Endothelial cell of umbilical vein (primary cell): ENCODE data around the gene PFKFB3. TPM values are rescaled to one million over a fixed set of nuclear protein-coding genes. Genes with fewer than 3 reads are reported as not detected.

Experiments
- BruUV-seq: library from RNA; stranded (reverse); fragments of 400-500 nt; replicated peaks from 2 replicates; lab custom pipeline; 2021; lab: Mats Ljungman, UMichigan
- CTCF ChIA-PET: fragments of 300-600, 350-600 bp; sonication (Branson Sonifier 250); formaldehyde crosslinking; loops from one replicate; lab custom pipeline; 2021; ENCODE audit warnings: antibody characterized with exemption, inconsistent platforms; lab: Charles Lee
- POLR2A ChIA-PET: fragments of 300-600, 350-600 bp; sonication (Branson Sonifier 250); formaldehyde crosslinking; loops from one replicate; lab custom pipeline; 2021; ENCODE audit warnings: antibody characterized with exemption, inconsistent platforms; lab: Charles Lee
- DNase-seq: peaks from one replicate; pipeline ENCODE4 v3.0.0-alpha.2; 2011; ENCODE audit warnings: low read depth, low spot score
- FAIRE-seq: peaks from 2 replicates; lab custom pipeline; 2011; peaks lifted over from hg19 to GRCh38; lab: Jason Lieb, UNC
- H2AFZ ChIP-seq: 2 replicates; pipeline ENCODE4 v1.6.0; 2012; ENCODE audit warnings: low read depth, low read length, control low read depth, inconsistent platforms
- H3K27ac ChIP-seq: 2 replicates; pipeline ENCODE4 v1.5.1; 2011; ENCODE audit warnings: low read depth, mild to moderate bottlenecking, control low read depth, low read length, moderate library complexity; ENCODE audit not compliant: insufficient read depth
- H3K27me3 ChIP-seq, 2 experiments: 2 replicates each; pipeline versions ENCODE4 v1.6.0 to v1.6.1; 2011; ENCODE audit warnings: low read length in 2 of 2, mixed read lengths in 1 of 2; ENCODE audit not compliant: control insufficient read depth in 2 of 2, insufficient read depth in 2 of 2
- H3K36me3 ChIP-seq, 2 experiments: 2 replicates in 1 of 2; 3 replicates in 1 of 2; pipeline ENCODE4 v1.5.1; 2011; ENCODE audit warnings: low read length in 2 of 2, mild to moderate bottlenecking in 1 of 2, moderate library complexity in 1 of 2; ENCODE audit not compliant: control insufficient read depth in 2 of 2, insufficient read depth in 2 of 2; ENCODE audit errors: extremely low read depth in 1 of 2
- H3K4me1 ChIP-seq: 3 replicates; pipeline ENCODE4 v1.5.1; 2011; ENCODE audit warnings: mild to moderate bottlenecking, low read length; ENCODE audit not compliant: control insufficient read depth, insufficient read depth; ENCODE audit errors: extremely low read depth
- H3K4me2 ChIP-seq: 2 replicates; pipeline ENCODE4 v1.6.1; 2011; ENCODE audit warnings: low read length, control low read depth, mixed read lengths; ENCODE audit not compliant: insufficient read depth
- H3K4me3 ChIP-seq, 3 experiments: fragments of 200-600 bp in 1 of 3; sonication (generic), shearing (Covaris generic) in 1 of 3; replicated peaks in 1 of 3; 2 replicates each; pipeline ENCODE4 v1.5.1; 2011 to 2016; ENCODE audit warnings: control low read depth in 3 of 3, low read length in 3 of 3, mild to moderate bottlenecking in 2 of 3, inconsistent platforms in 1 of 3, low read depth in 1 of 3, moderate library complexity in 1 of 3; ENCODE audit not compliant: insufficient read depth in 1 of 3
- H3K79me2 ChIP-seq: 2 replicates; pipeline ENCODE4 v1.6.0; 2012; ENCODE audit warnings: low read length, inconsistent platforms; ENCODE audit not compliant: control insufficient read depth, insufficient read depth
- H3K9ac ChIP-seq: replicated peaks from 2 replicates; pipeline ENCODE3; 2011; ENCODE audit warnings: low read length, control low read depth; ENCODE audit not compliant: insufficient read depth; ENCODE audit errors: extremely low read depth
- H3K9me1 ChIP-seq: replicated peaks from 3 replicates; pipeline ENCODE4 v1.6.0; 2011; ENCODE audit warnings: mild to moderate bottlenecking, low read length; ENCODE audit not compliant: control insufficient read depth, insufficient read depth; ENCODE audit errors: extremely low read depth
- H3K9me3 ChIP-seq: replicated peaks from 2 replicates; pipeline ENCODE4 v1.5.1; 2012; ENCODE audit warnings: low read length, inconsistent platforms; ENCODE audit not compliant: control insufficient read depth, insufficient read depth
- H4K20me1 ChIP-seq: replicated peaks from 2 replicates; pipeline ENCODE3; 2011; ENCODE audit warnings: mild to moderate bottlenecking, low read length; ENCODE audit not compliant: control insufficient read depth, insufficient read depth; ENCODE audit errors: extremely low read depth
- EZH2 ChIP-seq: IDR thresholded peaks from 2 replicates; pipeline ENCODE4 v1.6.1; 2012; ENCODE audit warnings: borderline replicate concordance, low read depth, mild to moderate bottlenecking, moderate library complexity, low read length, inconsistent platforms; ENCODE audit not compliant: severe bottlenecking
- FOS ChIP-seq: IDR thresholded peaks from 2 replicates; pipeline ENCODE4 v1.6.1; 2011; ENCODE audit warnings: mild to moderate bottlenecking, low read length, moderate library complexity, borderline replicate concordance; ENCODE audit not compliant: insufficient read depth
- GATA2 ChIP-seq: IDR thresholded peaks from 2 replicates; pipeline ENCODE4 v1.7.0; 2011; ENCODE audit warnings: low read depth, mild to moderate bottlenecking, moderate library complexity, mixed read lengths, low read length; ENCODE audit not compliant: insufficient read length, insufficient read depth
- JUN ChIP-seq: IDR thresholded peaks from 2 replicates; pipeline ENCODE4 v1.6.1; 2011; ENCODE audit warnings: borderline replicate concordance, low read depth; ENCODE audit not compliant: insufficient read length, insufficient read depth
- MYC ChIP-seq: IDR thresholded peaks from one replicate; pipeline ENCODE4 v1.6.1; 2011; ENCODE audit warnings: mild to moderate bottlenecking, low read depth, low read length
- POLR2A ChIP-seq: IDR thresholded peaks from 2 replicates; pipeline ENCODE4 v1.6.1; 2012; ENCODE audit warnings: low read depth, mild to moderate bottlenecking, control low read depth, low read length
- POLR2AphosphoS5 ChIP-seq: IDR thresholded peaks from 2 replicates; pipeline ENCODE4 v1.6.1; 2012; ENCODE audit warnings: low read depth, mild to moderate bottlenecking, control low read depth, low read length, moderate library complexity; ENCODE audit not compliant: insufficient read depth
- dilution Hi-C: fragments of 300-500 bp; cut with MboI; formaldehyde crosslinking; loops from one replicate; pipeline ENCODE4 v1.15.0; 2019; ENCODE audit warnings: low sequenced_read_pairs; ENCODE audit not compliant: extremely low pct_ligation_motif_present
- intact Hi-C: fragments of 100-400 bp; cut with micrococcal nuclease; formaldehyde crosslinking; loops from one replicate; pipeline ENCODE4 v1.10.0; 2022
- polyA plus RNA-seq, 4 experiments: library from polyadenylated mRNA; depleted of rRNA in 3 of 4; stranded (reverse) in 3 of 4; unstranded in 1 of 4; fragments of >200 nt; gene quantifications; 2 replicates each; pipeline versions ENCODE4 v1.2.1 to v1.2.3, GENCODE V29; 2011 to 2012; ENCODE audit warnings: missing spikeins in 1 of 4
- total RNA-seq: library from RNA; stranded (reverse); gene quantifications from 2 replicates; pipeline ENCODE4 v1.2.3, GENCODE V29; 2021
- TF ChIP-seq, protein P1 (sequence below), 2 donors: IDR thresholded peaks; 1 replicate in 1 of 2; 2 replicates in 1 of 2; pipeline ENCODE4 v1.5.1; 2011; ENCODE audit warnings: low read length in 2 of 2, mild to moderate bottlenecking in 2 of 2, moderate library complexity in 2 of 2, control low read depth in 1 of 2, inconsistent platforms in 1 of 2, low read depth in 1 of 2; ENCODE audit not compliant: insufficient read depth in 1 of 2; ENCODE audit errors: extremely low read depth in 1 of 2
- TF ChIP-seq, protein P2 (sequence below): IDR thresholded peaks from 2 replicates; pipeline ENCODE4 v1.6.1; 2011; ENCODE audit not compliant: insufficient read depth, insufficient read length

Gene PFKFB3
- total and polyA plus RNA-seq, 2 donors (not counting 3 experiments of a cell fraction or from before 2014, with no cell fraction given) = 15.8 to 33.7 TPM

DNA sequence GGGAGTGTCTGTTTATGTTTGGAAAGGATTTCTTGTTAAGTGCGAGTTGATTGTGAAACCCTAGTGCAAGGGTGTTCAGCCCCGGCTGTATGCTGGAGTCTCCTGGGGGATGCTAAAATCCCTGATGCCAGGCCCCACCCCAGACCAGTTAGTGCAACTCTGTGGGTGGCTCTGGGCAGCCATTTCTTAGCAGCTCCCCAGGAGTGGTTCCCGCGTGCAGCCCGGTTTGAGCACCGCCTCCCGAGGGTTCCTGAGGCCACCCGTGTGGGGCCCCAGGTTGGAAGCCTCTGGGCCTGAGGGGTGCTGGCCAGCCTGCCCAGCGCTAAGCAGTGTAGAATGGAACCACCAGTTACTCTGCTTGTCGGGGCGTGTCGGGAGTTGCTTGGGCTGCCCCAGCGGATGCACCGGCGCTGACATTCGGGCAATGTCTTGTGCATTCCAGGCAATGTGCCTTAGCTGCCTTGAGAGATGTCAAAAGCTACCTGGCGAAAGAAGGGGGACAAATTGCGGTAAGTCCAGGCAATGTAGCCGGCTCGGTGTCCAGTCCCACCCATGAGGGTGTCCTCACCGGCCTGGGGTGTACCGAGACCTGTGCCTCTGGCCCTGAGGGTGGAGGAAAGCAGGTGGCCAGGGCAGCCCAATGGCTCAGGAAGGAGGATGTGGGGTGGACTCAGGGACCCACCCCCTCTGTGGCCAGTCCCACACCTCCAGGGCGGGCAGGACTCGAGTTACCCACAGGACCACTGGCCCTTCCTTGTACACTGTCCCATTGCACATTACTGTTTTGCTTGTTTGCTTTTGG, 13.2 kb downstream of the PFKFB3 start:
- DNase-seq (no peak), FAIRE-seq (no peak)
- Histone ChIP-seq H3K9ac (no peak overlapping the region), H3K4me2 (no peak overlapping the region), H3K27ac (no peak overlapping the region), H3K4me3 (no peak overlapping the region), H2AFZ (no peak overlapping the region), H4K20me1 (no peaks in the 10 kb centered on the region), H3K79me2 (peaks cover 23% of the 10 kb centered on the region), H3K9me1 (no peaks in the 10 kb centered on the region), H3K4me1 (no peaks in the 10 kb centered on the region), H3K27me3 (no peaks in the 10 kb centered on the region), H3K36me3 (peaks cover 23 to 43% of the 10 kb centered on the region in 2 experiments), H3K9me3 (no peaks in the 10 kb centered on the region)
- BruUV-seq = no TSS peak
- intact Hi-C loops = no loop called here
- ChIA-PET CTCF (interaction anchor here (1.0 kb wide), 1 partner anchor 186 kb away, joined by 4 read pairs; no protein-coding TSS in a partner anchor), POLR2A (no interaction called here)
- TF ChIP-seq FOS (no peak), MYC (no peak)
- dilution Hi-C loops = no loop called here

DNA sequence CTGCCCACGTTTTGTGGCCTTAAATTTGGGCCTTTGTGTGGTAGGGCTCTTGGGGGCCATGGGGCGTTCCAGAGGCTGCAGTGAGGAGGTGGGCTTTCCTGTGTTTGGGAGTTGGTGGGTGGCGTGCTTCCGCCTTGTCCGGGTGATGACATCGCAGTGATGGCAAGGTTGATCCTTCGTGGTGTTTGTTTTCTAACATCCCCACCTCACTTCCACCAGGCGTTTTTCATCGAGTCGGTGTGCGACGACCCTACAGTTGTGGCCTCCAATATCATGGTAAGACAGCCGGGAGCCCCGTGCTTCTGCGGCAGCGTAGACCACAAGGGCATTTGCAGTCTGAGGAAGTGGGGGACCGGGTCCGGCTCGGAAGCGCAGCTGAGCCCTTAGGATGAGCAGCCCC, 14.2 kb downstream of the PFKFB3 start:
- POLR2A ChIA-PET = no interaction called here
- Histone ChIP-seq H3K9me1 (no peaks in the 10 kb centered on the region), H3K9me3 (no peaks in the 10 kb centered on the region), H3K79me2 (peaks cover 12% of the 10 kb centered on the region), H3K4me1 (no peaks in the 10 kb centered on the region), H3K27me3 (no peaks in the 10 kb centered on the region), H3K36me3 (peaks cover 23 to 53% of the 10 kb centered on the region in 2 experiments), H3K27ac (no peak overlapping the region), H3K9ac (no peak overlapping the region), H4K20me1 (no peaks in the 10 kb centered on the region), H2AFZ (no peak overlapping the region), H3K4me2 (no peak overlapping the region), H3K4me3 (no peak overlapping the region)
- BruUV-seq = no TSS peak
- FAIRE-seq (no peak), DNase-seq (no peak)
- intact Hi-C loops (no loop called here), dilution Hi-C loops (no loop called here)
- CTCF ChIA-PET = interaction anchor here (1.5 to 2.4 kb wide), 2 partner anchors 14 to 185 kb away, joined by 5 to 14 read pairs; partner anchors contain the start of gene PFKFB3
- no peak for TF ChIP-seq POLR2AphosphoS5
- TF ChIP-seq EZH2 = no peak
- no peak for TF ChIP-seq FOS
- TF ChIP-seq JUN = no peak
- TF ChIP-seq GATA2 = no peak
- no peak for TF ChIP-seq MYC
- TF ChIP-seq, protein P1, sequence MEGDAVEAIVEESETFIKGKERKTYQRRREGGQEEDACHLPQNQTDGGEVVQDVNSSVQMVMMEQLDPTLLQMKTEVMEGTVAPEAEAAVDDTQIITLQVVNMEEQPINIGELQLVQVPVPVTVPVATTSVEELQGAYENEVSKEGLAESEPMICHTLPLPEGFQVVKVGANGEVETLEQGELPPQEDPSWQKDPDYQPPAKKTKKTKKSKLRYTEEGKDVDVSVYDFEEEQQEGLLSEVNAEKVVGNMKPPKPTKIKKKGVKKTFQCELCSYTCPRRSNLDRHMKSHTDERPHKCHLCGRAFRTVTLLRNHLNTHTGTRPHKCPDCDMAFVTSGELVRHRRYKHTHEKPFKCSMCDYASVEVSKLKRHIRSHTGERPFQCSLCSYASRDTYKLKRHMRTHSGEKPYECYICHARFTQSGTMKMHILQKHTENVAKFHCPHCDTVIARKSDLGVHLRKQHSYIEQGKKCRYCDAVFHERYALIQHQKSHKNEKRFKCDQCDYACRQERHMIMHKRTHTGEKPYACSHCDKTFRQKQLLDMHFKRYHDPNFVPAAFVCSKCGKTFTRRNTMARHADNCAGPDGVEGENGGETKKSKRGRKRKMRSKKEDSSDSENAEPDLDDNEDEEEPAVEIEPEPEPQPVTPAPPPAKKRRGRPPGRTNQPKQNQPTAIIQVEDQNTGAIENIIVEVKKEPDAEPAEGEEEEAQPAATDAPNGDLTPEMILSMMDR (IDR thresholded peaks at IDR 0.05; ENCODE audit: extremely low read depth in 1 of 2, insufficient read depth in 1 of 2, low read depth in 1 of 2, low read length in 2 of 2) = no peak
- no peak for TF ChIP-seq POLR2A
- TF ChIP-seq, protein P2, sequence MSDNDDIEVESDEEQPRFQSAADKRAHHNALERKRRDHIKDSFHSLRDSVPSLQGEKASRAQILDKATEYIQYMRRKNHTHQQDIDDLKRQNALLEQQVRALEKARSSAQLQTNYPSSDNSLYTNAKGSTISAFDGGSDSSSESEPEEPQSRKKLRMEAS = no peak
